Measurements from ENCODE around the gene KCNC4.

Gene KCNC4

GRCh38 chr1:110173466-110174105 lies 36.5 kb upstream of the KCNC4 start:
- TF ChIP-seq CTCF (IDR thresholded peaks at IDR 0.05): no peak
- Mint-ChIP-seq H3K36me3 (ENCODE audit: low read depth) (no peaks in the 10 kb centered on the region), H3K4me3 (no peak overlapping the region), H3K27me3 (ENCODE audit: low read depth, poor library complexity) (peaks cover 34% of the 10 kb centered on the region), H3K4me1 (peaks cover 8% of the 10 kb centered on the region), H3K27ac (peak overlapping the region; percentile 61), H3K9me3 (peaks cover 2% of the 10 kb centered on the region)
- DNase-seq: no peak

- Mint-ChIP-seq H3K4me3 (no peak overlapping the region), H3K36me3 (ENCODE audit: low read depth) (no peaks in the 10 kb centered on the region), H3K9me3 (peaks cover 6% of the 10 kb centered on the region), H3K4me1 (peaks cover 8% of the 10 kb centered on the region), H3K27ac (no peak overlapping the region), H3K27me3 (ENCODE audit: low read depth, poor library complexity) (peaks cover 29% of the 10 kb centered on the region)
- no peak for DNase-seq
- no peak for TF ChIP-seq CTCF (IDR thresholded peaks at IDR 0.05)
These were observed 35.2 kb upstream of the KCNC4 start for GRCh38 chr1:110174961-110175360.

- DNase-seq: no peak
These were observed 33.7 kb upstream of the KCNC4 start for GRCh38 chr1:110176299-110176956.

GRCh38 chr1:110177775-110178174 lies 32.3 kb upstream of the KCNC4 start:
- no peak overlapping the region for H3K27ac Mint-ChIP-seq
- no peak for TF ChIP-seq CTCF (IDR thresholded peaks at IDR 0.05)
- H3K4me3 Mint-ChIP-seq: no peak overlapping the region
- DNase-seq: no peak
- peaks cover 6% of the 10 kb centered on the region for H3K9me3 Mint-ChIP-seq
- no peaks in the 10 kb centered on the region for H3K4me1 Mint-ChIP-seq
- no peaks in the 10 kb centered on the region for H3K36me3 Mint-ChIP-seq (ENCODE audit: low read depth)
- H3K27me3 Mint-ChIP-seq (ENCODE audit: low read depth, poor library complexity): peaks cover 15% of the 10 kb centered on the region

More at GRCh38 chr1:110176299-110176956, 33.7 kb upstream of the KCNC4 start:
- peaks cover 21% of the 10 kb centered on the region for H3K27me3 Mint-ChIP-seq (ENCODE audit: low read depth, poor library complexity)
- H3K36me3 Mint-ChIP-seq (ENCODE audit: low read depth): no peaks in the 10 kb centered on the region
- H3K4me3 Mint-ChIP-seq: no peak overlapping the region
- no peak for TF ChIP-seq CTCF (IDR thresholded peaks at IDR 0.05)
- peaks cover 2% of the 10 kb centered on the region for H3K4me1 Mint-ChIP-seq
- H3K9me3 Mint-ChIP-seq: peaks cover 6% of the 10 kb centered on the region
- no peak overlapping the region for H3K27ac Mint-ChIP-seq

- Mint-ChIP-seq H3K4me1 (peaks cover 18% of the 10 kb centered on the region), H3K27me3 (ENCODE audit: low read depth, poor library complexity) (peaks cover 29% of the 10 kb centered on the region), H3K4me3 (no peak overlapping the region)
These were observed 26.4 kb upstream of the KCNC4 start for GRCh38 chr1:110183642-110184167.

More at GRCh38 chr1:110183642-110184167, 26.4 kb upstream of the KCNC4 start:
- Mint-ChIP-seq H3K9me3 (peaks cover 3% of the 10 kb centered on the region), H3K36me3 (ENCODE audit: low read depth) (no peaks in the 10 kb centered on the region), H3K27ac (no peak overlapping the region)
- no peak for TF ChIP-seq CTCF (IDR thresholded peaks at IDR 0.05)
- no peak for DNase-seq
